Activated T-helper 1 cell treated with anti-CD3 and anti-CD28 coated beads, Interleukin-12 subunit alpha, Interleukin-12 subunit beta, Interleukin-2, Interleukin-4 antibody, amounts not matched to agents 30 ng/mL and 10 ng/mL and 1 ng/mL, durations not matched to agents 14 hours and 24 hours and 36 hours (primary cell): ENCODE results near the gene LMBRD2. TPM values are rescaled to one million over a fixed set of nuclear protein-coding genes. Genes with fewer than 3 reads are reported as not detected.

Source experiments
- DNase-seq: peaks from one replicate; pipeline ENCODE4 v3.0.0; 2021; ENCODE audit warnings: low spot score
- H3K27ac Mint-ChIP-seq: one replicate; pipeline ENCODE4 v1.8.0; 2021; ENCODE audit warnings: mild to moderate bottlenecking, mixed read lengths
- H3K27me3 Mint-ChIP-seq: one replicate; pipeline ENCODE4 v1.8.0; 2022; ENCODE audit warnings: mild to moderate bottlenecking, moderate library complexity, mixed read lengths; ENCODE audit not compliant: insufficient read depth
- H3K36me3 Mint-ChIP-seq: one replicate; pipeline ENCODE4 v1.8.0; 2021; ENCODE audit warnings: low read depth, mixed read lengths
- H3K4me1 Mint-ChIP-seq: one replicate; pipeline ENCODE4 v1.8.0; 2021; ENCODE audit warnings: low read depth, mixed read lengths
- H3K4me3 Mint-ChIP-seq: one replicate; pipeline ENCODE4 v1.8.0; 2021; ENCODE audit warnings: mild to moderate bottlenecking, moderate library complexity, mixed read lengths
- H3K9me3 Mint-ChIP-seq: one replicate; pipeline ENCODE4 v1.8.0; 2021; ENCODE audit warnings: mixed read lengths
- intact Hi-C: fragments of 100-400 bp; cut with micrococcal nuclease; formaldehyde crosslinking; loops from one replicate; pipeline ENCODE4 v1.15.1; 2024
- total RNA-seq: library from RNA; stranded (reverse); gene quantifications from 2 replicates; pipeline ENCODE4 v1.2.3, GENCODE V29; 2022

Gene LMBRD2
- total RNA-seq, 1 donor from 2014 or later, result 8.9 TPM

DNA sequence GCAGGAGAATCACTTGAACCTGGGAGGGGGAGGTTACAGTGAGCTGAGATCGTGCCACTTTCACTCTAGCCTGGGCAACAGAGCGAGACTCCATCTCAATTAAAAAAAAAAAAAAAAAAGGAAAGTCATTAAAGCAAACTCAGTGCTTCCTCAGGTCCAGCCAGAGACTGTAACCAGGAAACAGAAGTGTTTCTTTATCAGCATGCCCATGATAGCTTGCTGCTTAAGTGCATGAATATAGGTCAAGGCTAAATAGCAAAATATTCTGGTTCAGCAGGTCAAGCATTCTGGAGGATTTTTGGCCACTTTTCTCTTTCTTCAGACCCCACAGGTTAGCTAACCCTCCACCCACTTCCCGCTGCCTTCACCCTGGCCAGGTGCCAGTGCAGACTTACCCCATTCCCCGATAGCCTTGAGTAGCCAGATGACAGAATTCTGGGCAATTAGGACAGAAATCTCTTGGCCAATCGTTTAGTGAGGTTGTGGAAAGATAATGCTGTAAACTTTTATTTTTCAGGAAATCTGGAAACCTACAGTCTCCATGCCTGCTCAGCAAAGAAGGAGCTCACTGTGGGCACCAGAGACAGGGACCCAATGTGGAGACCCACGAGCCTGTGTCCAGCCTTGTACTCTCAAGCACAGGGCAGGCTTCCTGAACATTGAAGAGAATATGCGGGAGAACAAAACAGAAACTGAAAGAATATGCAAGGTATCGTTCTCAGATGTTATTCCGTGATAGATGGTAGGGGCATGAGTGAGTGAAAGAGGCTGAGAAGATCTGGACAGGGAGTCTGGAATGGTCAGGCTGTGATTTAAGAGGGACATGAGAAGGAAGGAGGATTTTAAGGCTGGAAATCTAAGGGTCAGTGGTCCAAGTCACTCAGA, 80.8 kb downstream of the LMBRD2 start:
- no peak overlapping the region for H3K27ac Mint-ChIP-seq
- peaks cover 12% of the 10 kb centered on the region for H3K4me1 Mint-ChIP-seq
- H3K9me3 Mint-ChIP-seq, result no peaks in the 10 kb centered on the region
- peak overlapping the region; percentile 64 for H3K4me3 Mint-ChIP-seq
- H3K36me3 Mint-ChIP-seq, result no peaks in the 10 kb centered on the region
- peaks cover 24% of the 10 kb centered on the region for H3K27me3 Mint-ChIP-seq
- intact Hi-C loops, result loop anchor here (10.0 kb wide), 1 partner anchor 324 kb away; no protein-coding TSS in a partner anchor
- no peak for DNase-seq

DNA sequence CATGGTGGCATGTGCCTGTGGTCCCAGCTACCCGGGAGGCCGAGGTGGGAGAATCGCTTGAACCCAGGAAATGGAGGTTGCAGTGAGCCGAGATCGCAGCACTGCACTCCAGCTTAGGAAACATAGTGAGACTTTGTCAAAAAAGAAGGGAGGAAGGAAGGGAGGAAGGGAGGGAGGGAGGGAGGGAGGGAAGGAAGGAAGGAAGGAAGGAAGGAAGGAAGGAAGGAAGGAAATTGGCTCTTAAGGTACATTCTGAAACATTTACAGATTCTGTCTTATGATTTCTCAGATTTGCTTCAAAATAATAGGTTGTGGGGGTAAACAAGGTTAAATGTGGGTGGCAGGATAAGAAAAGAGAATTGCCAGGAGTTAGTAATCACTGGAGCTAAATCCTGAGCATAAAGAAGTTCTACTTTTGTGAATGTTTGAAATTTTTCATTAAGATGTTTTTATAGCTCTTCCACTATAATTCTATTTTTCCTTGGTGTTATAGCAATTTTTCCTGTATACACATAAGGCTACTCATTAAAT, 82.9 kb downstream of the LMBRD2 start:
- peaks cover 12% of the 10 kb centered on the region for H3K4me1 Mint-ChIP-seq
- no peaks in the 10 kb centered on the region for H3K9me3 Mint-ChIP-seq
- intact Hi-C loops, result no loop called here
- H3K27me3 Mint-ChIP-seq, result peaks cover 37% of the 10 kb centered on the region
- H3K36me3 Mint-ChIP-seq, result no peaks in the 10 kb centered on the region
- H3K27ac Mint-ChIP-seq, result no peak overlapping the region
- no peak overlapping the region for H3K4me3 Mint-ChIP-seq
- no peak for DNase-seq

DNA sequence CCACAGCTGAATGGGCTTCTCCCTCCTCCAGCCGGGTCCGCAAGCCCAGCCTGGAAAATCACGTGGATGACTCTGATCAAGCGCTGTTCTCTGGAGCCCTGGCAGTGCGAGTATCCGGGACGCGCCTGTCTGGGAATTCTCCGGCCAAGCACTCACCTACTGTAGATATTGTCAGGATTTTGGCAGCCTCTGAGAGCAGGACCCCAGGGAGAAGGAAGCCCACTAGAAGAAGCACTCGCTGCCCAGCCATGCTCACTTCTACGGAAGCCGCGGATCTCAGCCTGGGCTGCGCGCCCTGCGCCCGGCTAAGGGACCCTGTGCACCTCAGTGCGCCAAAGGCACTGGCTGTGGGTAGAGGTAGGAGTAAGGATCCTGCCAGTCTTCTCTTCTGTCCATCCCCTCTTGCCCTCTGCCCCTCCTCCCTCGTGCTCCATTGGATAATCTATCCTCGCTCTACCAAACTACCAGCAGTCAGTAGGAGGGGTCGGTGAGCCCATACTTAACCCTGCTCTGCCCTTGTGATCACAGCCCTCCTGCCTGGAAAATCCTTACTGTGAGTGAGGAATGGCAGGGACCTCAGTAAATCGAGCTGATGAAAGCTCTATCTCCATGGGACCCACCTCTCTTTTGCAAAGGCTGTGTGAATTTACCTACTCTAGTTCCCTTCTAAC, 85.0 kb downstream of the LMBRD2 start, which contains the start of gene UGT3A2:
UGT3A2 (minus strand) TSS at position 343 of the 671 bp plus-strand sequence; CDS start at position 250, 93 bp downstream.
- Mint-ChIP-seq H3K36me3 (no peaks in the 10 kb centered on the region), H3K4me1 (peaks cover 12% of the 10 kb centered on the region), H3K9me3 (no peaks in the 10 kb centered on the region), H3K4me3 (no peak within 1 kb of the TSS), H3K27ac (no peak within 1 kb of the TSS), H3K27me3 (peaks cover 34% of the 10 kb centered on the region)
- intact Hi-C loops, result no loop called here
- no peak for DNase-seq

DNA sequence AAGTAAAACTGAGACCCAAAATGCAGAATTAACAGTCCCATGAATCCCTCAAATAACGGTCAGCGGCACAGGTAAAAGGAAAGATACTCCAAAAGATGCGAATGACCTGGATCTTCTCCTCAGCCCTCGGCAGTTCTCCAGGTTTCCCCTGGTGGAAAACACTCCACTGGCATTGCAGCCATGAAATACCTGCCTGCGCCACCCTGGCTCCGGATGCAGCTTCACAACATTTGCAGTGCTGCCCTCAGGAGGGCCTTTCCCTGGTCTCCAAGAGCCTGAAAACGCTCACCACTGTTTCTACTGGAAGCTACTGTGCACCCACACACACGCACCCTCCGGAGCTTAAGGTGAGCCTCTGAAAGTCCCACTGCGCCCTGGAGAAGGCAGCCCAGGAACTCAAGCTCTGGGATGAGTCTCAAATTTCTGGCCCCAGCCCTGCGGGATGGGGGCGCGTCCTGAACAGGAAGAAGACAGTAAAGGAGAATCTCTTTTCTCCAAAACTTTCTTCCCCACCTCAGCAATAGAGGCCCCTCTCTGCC, 85.6 kb downstream of the LMBRD2 start:
- Mint-ChIP-seq H3K9me3 (no peaks in the 10 kb centered on the region), H3K27ac (no peak overlapping the region), H3K36me3 (no peaks in the 10 kb centered on the region), H3K4me1 (peaks cover 7% of the 10 kb centered on the region), H3K4me3 (no peak overlapping the region), H3K27me3 (peaks cover 34% of the 10 kb centered on the region)
- DNase-seq, result no peak
- intact Hi-C loops, result no loop called here

DNA sequence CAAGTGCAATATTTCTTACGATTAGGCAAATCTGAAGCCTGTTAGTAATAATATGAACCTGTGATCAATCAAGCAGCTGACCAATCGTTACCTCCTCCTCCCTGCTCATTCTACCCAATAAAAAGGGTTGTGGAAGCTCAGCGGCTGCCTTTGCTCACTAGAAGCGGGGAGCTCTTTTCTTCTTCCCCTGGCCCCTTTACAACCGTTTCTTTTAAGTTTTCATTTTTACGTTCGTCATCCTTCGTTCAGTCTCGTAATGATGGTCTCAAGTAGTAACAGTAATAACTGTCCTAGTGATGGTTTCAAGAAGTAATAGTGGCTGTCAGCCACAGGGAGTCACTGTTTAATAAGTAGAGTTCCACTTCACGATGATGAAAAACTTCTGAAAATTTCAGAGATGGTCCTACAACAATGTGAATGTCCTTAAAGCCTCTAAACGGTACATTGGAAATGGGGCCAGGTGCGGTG, 91.2 kb downstream of the LMBRD2 start:
- no peak for DNase-seq
- H3K36me3 Mint-ChIP-seq, result no peaks in the 10 kb centered on the region

DNA sequence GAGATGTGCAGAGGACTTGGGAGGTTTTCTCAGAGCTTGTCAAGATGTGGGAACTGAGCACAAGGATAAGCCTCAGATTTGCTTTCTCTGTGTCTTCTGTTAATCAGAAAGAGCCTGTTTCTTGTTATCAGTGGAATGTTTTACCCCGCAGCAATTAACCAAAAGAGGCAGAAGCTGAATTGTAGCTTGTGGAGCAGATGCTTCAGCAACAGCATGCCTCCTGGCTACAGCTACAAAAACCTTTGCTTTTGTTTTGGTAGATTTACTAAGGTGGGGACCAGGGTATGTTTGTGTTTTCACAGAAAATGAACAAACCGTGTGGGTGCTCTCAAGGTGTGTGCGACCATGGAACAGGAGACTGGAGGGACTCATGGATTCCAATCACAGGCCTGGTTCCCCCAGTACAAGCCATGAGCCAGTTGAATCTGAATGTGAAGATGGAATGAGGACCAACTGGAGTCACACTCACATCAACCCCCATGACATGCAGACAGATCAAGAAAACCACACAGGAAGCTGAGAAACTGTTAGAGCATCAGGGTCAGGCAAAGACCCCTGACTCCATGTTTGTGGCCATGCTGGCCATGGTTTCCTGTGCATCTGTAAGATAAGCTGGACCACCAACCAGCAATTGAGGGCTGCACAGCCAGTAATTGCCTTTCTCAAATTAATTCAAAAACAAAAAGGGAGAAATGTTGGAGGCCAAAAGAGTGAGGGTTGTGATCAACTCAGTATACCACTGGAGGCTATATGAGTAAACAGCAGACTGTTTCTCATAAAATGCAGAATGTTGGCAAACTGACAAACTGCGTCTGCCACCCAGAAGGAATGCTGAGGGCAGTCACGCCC, 91.9 kb downstream of the LMBRD2 start:
- Mint-ChIP-seq H3K27me3 (peaks cover 13% of the 10 kb centered on the region), H3K9me3 (no peaks in the 10 kb centered on the region), H3K4me1 (no peaks in the 10 kb centered on the region), H3K27ac (no peak overlapping the region), H3K4me3 (no peak overlapping the region), H3K36me3 (no peaks in the 10 kb centered on the region)
- intact Hi-C loops, result no loop called here
- DNase-seq, result no peak

More for the DNA sequence above, 91.2 kb downstream of the LMBRD2 start:
- H3K27ac Mint-ChIP-seq, result no peak overlapping the region
- H3K4me1 Mint-ChIP-seq, result no peaks in the 10 kb centered on the region
- no peaks in the 10 kb centered on the region for H3K9me3 Mint-ChIP-seq
- no peak overlapping the region for H3K4me3 Mint-ChIP-seq
- intact Hi-C loops, result no loop called here
- H3K27me3 Mint-ChIP-seq, result peaks cover 18% of the 10 kb centered on the region

DNA sequence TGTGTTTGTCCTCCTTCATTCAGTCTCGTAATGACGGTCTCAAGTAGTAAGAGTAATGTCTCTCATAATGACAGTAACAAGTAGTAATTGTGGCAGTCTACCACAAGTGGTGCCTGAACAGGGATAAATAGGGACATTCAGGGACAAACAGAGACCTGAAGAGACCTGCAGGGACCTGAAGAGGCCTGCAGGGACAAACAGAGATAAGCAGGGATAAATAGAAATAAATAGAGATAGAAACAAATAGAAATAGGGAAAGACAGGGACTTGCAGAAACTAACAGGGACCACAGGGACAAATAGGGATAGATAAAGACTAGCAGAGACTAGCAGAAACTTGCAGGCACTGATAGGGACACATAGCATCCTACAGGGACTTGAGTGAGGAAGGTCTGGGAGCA, 92.9 kb downstream of the LMBRD2 start:
- Mint-ChIP-seq H3K4me3 (no peak overlapping the region), H3K27me3 (peaks cover 7% of the 10 kb centered on the region), H3K9me3 (no peaks in the 10 kb centered on the region), H3K27ac (no peak overlapping the region), H3K4me1 (no peaks in the 10 kb centered on the region), H3K36me3 (no peaks in the 10 kb centered on the region)
- intact Hi-C loops, result no loop called here
- DNase-seq, result no peak

DNA sequence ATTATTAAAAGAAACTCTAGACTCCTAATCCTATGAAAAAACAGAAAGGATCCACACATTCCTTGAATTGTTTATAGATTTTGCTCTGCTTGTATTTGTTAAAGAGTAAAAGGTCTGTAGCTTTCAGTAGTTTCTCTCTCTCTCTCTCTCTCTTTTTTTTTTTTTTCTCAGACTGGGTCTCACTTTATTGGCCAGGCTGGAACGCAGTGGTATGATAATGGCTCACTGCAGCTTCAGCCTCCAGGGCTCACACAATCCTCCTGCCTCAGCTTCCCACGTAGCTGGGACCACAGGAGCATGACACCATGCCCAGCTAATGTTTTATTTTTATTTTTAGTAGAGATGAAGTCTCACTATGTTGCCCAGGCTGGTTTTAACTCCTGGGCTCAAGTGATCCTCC, 94.3 kb downstream of the LMBRD2 start:
- no peaks in the 10 kb centered on the region for H3K4me1 Mint-ChIP-seq
- H3K36me3 Mint-ChIP-seq, result no peaks in the 10 kb centered on the region
- DNase-seq, result no peak
- H3K4me3 Mint-ChIP-seq, result no peak overlapping the region
- H3K9me3 Mint-ChIP-seq, result no peaks in the 10 kb centered on the region
- H3K27ac Mint-ChIP-seq, result no peak overlapping the region
- intact Hi-C loops, result no loop called here
- peaks cover 10% of the 10 kb centered on the region for H3K27me3 Mint-ChIP-seq

DNA sequence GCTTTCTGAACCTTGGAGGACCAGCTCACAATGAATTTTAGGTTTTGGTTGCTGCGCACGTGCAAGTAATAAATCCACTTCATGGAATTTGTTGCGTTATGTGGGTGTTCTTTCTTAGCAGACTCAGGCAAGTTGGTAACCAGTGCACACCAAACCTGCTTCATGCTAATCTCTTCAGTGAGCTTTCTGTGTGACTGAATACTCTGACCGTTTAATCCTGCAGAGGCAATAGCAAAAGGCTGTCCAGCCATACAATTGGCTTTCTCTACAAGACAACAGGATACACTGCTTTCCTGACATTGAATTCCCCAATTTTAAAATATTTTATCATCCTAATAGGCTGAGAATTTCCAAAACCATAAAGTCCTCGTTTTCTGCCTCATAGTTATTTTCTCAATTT, 95.3 kb downstream of the LMBRD2 start:
- H3K9me3 Mint-ChIP-seq, result no peaks in the 10 kb centered on the region
- H3K27ac Mint-ChIP-seq, result no peak overlapping the region
- no peaks in the 10 kb centered on the region for H3K36me3 Mint-ChIP-seq
- H3K4me1 Mint-ChIP-seq, result no peaks in the 10 kb centered on the region
- no peak overlapping the region for H3K4me3 Mint-ChIP-seq
- intact Hi-C loops, result no loop called here
- H3K27me3 Mint-ChIP-seq, result peaks cover 10% of the 10 kb centered on the region
- no peak for DNase-seq

DNA sequence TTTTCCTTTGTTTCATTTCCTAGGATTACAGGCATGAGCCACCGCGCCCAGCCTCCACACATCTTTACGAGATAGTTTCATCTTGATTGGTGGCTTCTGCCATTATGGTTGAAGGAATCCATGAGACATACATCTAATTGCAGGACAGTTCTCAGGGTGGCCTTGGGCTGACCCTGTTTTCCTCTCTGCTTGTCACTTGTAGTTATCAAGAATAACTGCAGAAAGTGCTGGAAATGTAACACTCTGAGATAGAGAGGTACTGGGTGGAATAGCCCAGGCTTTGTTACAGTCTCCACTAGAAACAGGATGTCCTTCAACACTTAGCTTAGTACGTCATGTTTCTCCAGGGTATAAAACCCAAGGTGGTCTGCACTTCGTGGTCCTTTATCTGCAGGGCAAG, 95.7 kb downstream of the LMBRD2 start:
- Mint-ChIP-seq H3K27me3 (peaks cover 10% of the 10 kb centered on the region), H3K4me1 (no peaks in the 10 kb centered on the region), H3K9me3 (no peaks in the 10 kb centered on the region), H3K36me3 (no peaks in the 10 kb centered on the region), H3K4me3 (no peak overlapping the region), H3K27ac (no peak overlapping the region)
- no peak for DNase-seq
- intact Hi-C loops, result no loop called here

DNA sequence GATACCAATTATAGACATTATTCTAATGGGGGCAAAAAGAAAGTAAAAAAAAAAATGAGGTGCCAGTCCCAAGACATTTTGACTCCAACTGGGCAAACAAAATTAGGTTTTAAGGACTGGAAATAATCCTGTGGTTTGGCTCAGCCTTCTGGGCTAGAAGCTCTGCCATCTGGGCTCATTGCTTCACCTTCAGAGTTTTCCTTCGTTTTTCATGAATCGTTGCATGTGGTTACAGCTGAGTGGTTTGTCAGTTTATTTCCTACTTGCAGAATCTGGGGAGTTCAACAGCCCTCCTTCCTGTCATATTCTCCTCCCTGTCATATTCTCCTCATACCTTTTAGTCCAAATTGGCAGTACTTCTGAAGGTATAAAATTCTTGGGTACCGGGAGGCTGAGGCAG, 97.0 kb downstream of the LMBRD2 start:
- DNase-seq, result no peak
- Mint-ChIP-seq H3K36me3 (no peaks in the 10 kb centered on the region), H3K9me3 (no peaks in the 10 kb centered on the region), H3K27ac (no peak overlapping the region), H3K4me1 (no peaks in the 10 kb centered on the region), H3K27me3 (peaks cover 10% of the 10 kb centered on the region), H3K4me3 (no peak overlapping the region)
- intact Hi-C loops, result no loop called here

DNA sequence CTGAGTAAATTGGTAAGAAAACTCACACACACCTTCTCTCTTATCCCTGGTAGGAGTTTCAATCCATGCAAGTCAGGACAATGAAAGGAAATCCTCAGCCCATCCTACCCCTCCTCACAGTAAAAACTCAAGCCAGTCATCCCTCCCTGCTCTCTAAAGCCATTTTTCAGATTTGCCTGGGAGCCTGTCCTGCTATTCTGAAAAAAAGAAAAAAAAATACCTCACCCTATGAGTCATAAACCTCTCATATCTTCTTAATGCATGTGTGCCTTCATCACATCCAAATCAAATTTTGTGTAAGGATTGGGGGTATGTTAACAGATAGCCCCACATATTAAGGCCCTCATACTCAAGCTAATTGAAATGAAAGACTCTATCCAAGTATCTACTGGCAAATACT, 99.1 kb downstream of the LMBRD2 start:
- DNase-seq, result no peak
- H3K9me3 Mint-ChIP-seq, result no peaks in the 10 kb centered on the region
- no peaks in the 10 kb centered on the region for H3K4me1 Mint-ChIP-seq
- no peaks in the 10 kb centered on the region for H3K36me3 Mint-ChIP-seq
- intact Hi-C loops, result no loop called here
- peaks cover 7% of the 10 kb centered on the region for H3K27me3 Mint-ChIP-seq
- no peak overlapping the region for H3K4me3 Mint-ChIP-seq
- no peak overlapping the region for H3K27ac Mint-ChIP-seq
